IPS-15b (cell line): Measurements from ENCODE around the gene CHAD.
"Not testable (repeated sequence)": the region's sequence is repeated elsewhere in the genome, so short reads cannot be mapped to it uniquely, and the experiment has no call there.

ENCODE experiments used
- H3K27me3 ChIP-seq: one replicate; pipeline ENCODE4 v1.6.1; 2013; ENCODE audit warnings: low read length; ENCODE audit not compliant: control insufficient read depth, insufficient read depth
- H3K36me3 ChIP-seq: one replicate; pipeline ENCODE4 v1.6.1; 2013; ENCODE audit warnings: low read length; ENCODE audit not compliant: control insufficient read depth, insufficient read depth
- H3K4me1 ChIP-seq: one replicate; pipeline ENCODE4 v1.6.1; 2013; ENCODE audit warnings: mild to moderate bottlenecking, low read length; ENCODE audit not compliant: control insufficient read depth, insufficient read depth
- H3K4me3 ChIP-seq: one replicate; pipeline ENCODE4 v1.5.1; 2013; ENCODE audit warnings: low read depth, low read length
- H3K9ac ChIP-seq: one replicate; pipeline ENCODE4 v1.6.1; 2013; ENCODE audit warnings: low read depth, mild to moderate bottlenecking, low read length
- H3K9me3 ChIP-seq: one replicate; pipeline ENCODE4 v1.6.1; 2013; ENCODE audit warnings: mild to moderate bottlenecking, low read length; ENCODE audit not compliant: control insufficient read depth, insufficient read depth

The CHAD gene

GRCh38 chr17:50478391-50479381 is 10.0 kb upstream of the CHAD start, which contains the start of gene RSAD1:
RSAD1 (plus strand) TSS chr17:50478860; CDS start chr17:50478885, 25 bp downstream.
- Histone ChIP-seq H3K4me3 (peak within 1 kb of the TSS; percentile 90), H3K36me3 (peaks cover under 1% of the 10 kb centered on the region), H3K9me3 (no peaks in the 10 kb centered on the region), H3K4me1 (no peaks in the 10 kb centered on the region), H3K27me3 (peaks cover 14% of the 10 kb centered on the region), H3K9ac (peak within 1 kb of the TSS; percentile 49)

GRCh38 chr17:50477976-50478375 is 9.3 kb upstream of the CHAD start:
- H3K36me3 ChIP-seq: peaks cover 4% of the 10 kb centered on the region
- peak overlapping the region; percentile 90 for H3K4me3 ChIP-seq
- peaks cover 14% of the 10 kb centered on the region for H3K27me3 ChIP-seq
- H3K9ac ChIP-seq: no peak overlapping the region
- no peaks in the 10 kb centered on the region for H3K4me1 ChIP-seq
- no peaks in the 10 kb centered on the region for H3K9me3 ChIP-seq

- H3K9ac ChIP-seq: no peak overlapping the region
- peaks cover 4% of the 10 kb centered on the region for H3K36me3 ChIP-seq
- H3K4me1 ChIP-seq: no peaks in the 10 kb centered on the region
- H3K4me3 ChIP-seq: no peak overlapping the region
- H3K27me3 ChIP-seq: peaks cover 14% of the 10 kb centered on the region
- H3K9me3 ChIP-seq: no peaks in the 10 kb centered on the region
Measured at GRCh38 chr17:50476545-50477315, 8.1 kb upstream of the CHAD start.

- H3K9ac ChIP-seq, H3K4me1 ChIP-seq, H3K9me3 ChIP-seq, H3K4me3 ChIP-seq, H3K36me3 ChIP-seq: not testable (repeated sequence)
- H3K27me3 ChIP-seq: peaks cover 14% of the 10 kb centered on the region
Measured at GRCh38 chr17:50475775-50476544, 7.3 kb upstream of the CHAD start.

GRCh38 chr17:50475362-50475761 is 6.7 kb upstream of the CHAD start:
- Histone ChIP-seq H3K9me3 (no peaks in the 10 kb centered on the region), H3K36me3 (peaks cover 4% of the 10 kb centered on the region), H3K4me1 (no peaks in the 10 kb centered on the region), H3K4me3 (no peak overlapping the region), H3K9ac (no peak overlapping the region), H3K27me3 (peaks cover 14% of the 10 kb centered on the region)

GRCh38 chr17:50474523-50474922 is 5.8 kb upstream of the CHAD start:
- Histone ChIP-seq H3K4me1 (no peaks in the 10 kb centered on the region), H3K36me3 (peaks cover 4% of the 10 kb centered on the region), H3K4me3 (no peak overlapping the region), H3K27me3 (peaks cover 17% of the 10 kb centered on the region), H3K9ac (no peak overlapping the region), H3K9me3 (no peaks in the 10 kb centered on the region)

- H3K4me3 ChIP-seq: no peak overlapping the region
- H3K36me3 ChIP-seq: peaks cover 4% of the 10 kb centered on the region
- H3K9me3 ChIP-seq: no peaks in the 10 kb centered on the region
- H3K9ac ChIP-seq: no peak overlapping the region
- no peaks in the 10 kb centered on the region for H3K4me1 ChIP-seq
- H3K27me3 ChIP-seq: peaks cover 21% of the 10 kb centered on the region
Measured at GRCh38 chr17:50473901-50474300, 5.2 kb upstream of the CHAD start.

GRCh38 chr17:50472761-50473161 is 4.1 kb upstream of the CHAD start:
- not testable (repeated sequence) for H3K4me1 ChIP-seq, H3K9me3 ChIP-seq, H3K9ac ChIP-seq, H3K4me3 ChIP-seq, H3K36me3 ChIP-seq
- H3K27me3 ChIP-seq: peaks cover 26% of the 10 kb centered on the region

- Histone ChIP-seq H3K9me3 (no peaks in the 10 kb centered on the region), H3K27me3 (peaks cover 31% of the 10 kb centered on the region), H3K9ac (no peak overlapping the region), H3K4me3 (no peak overlapping the region), H3K4me1 (peaks cover 4% of the 10 kb centered on the region), H3K36me3 (peaks cover 4% of the 10 kb centered on the region)
Measured at GRCh38 chr17:50472286-50472685, 3.6 kb upstream of the CHAD start.

- Histone ChIP-seq H3K36me3 (peaks cover 4% of the 10 kb centered on the region), H3K9me3 (no peaks in the 10 kb centered on the region), H3K27me3 (peaks cover 26% of the 10 kb centered on the region), H3K4me3 (no peak overlapping the region), H3K9ac (no peak overlapping the region), H3K4me1 (peaks cover 4% of the 10 kb centered on the region)
Measured at GRCh38 chr17:50471009-50471905, 2.6 kb upstream of the CHAD start.
